Liver (tissue), 9 donors: Measurements from ENCODE around the gene PATJ. TPM values are rescaled to one million over a fixed set of nuclear protein-coding genes. Genes with fewer than 3 reads are reported as not detected.

Experiments
- DNase-seq: peaks from one replicate; pipeline ENCODE4 v3.0.0-alpha.2; 2017; ENCODE audit warnings: low spot score
- H3K27ac ChIP-seq, 2 donors: one replicate each; pipeline ENCODE4 v1.7.0; 2013; ENCODE audit warnings: inconsistent platforms in 2 of 2, low read length in 2 of 2, control low read depth in 1 of 2, low read depth in 1 of 2, mild to moderate bottlenecking in 1 of 2
- H3K27me3 ChIP-seq, 4 donors: one replicate each; pipeline versions ENCODE4 v1.6.1 to v1.7.0; 2013; ENCODE audit warnings: low read length in 3 of 4, inconsistent platforms in 1 of 4, mild to moderate bottlenecking in 1 of 4, moderate library complexity in 1 of 4; ENCODE audit not compliant: control insufficient read depth in 4 of 4, insufficient read depth in 4 of 4
- H3K36me3 ChIP-seq, 4 donors: one replicate each; pipeline versions ENCODE4 v1.6.1 to v1.7.0; 2013; ENCODE audit warnings: low read length in 3 of 4, mild to moderate bottlenecking in 3 of 4, low read depth in 1 of 4, moderate library complexity in 1 of 4; ENCODE audit not compliant: control insufficient read depth in 4 of 4, insufficient read depth in 3 of 4
- H3K4me1 ChIP-seq, 4 donors: one replicate each; pipeline versions ENCODE4 v1.6.1 to v1.7.0; 2013; ENCODE audit warnings: low read length in 3 of 4, mild to moderate bottlenecking in 3 of 4, moderate library complexity in 1 of 4; ENCODE audit not compliant: control insufficient read depth in 4 of 4, insufficient read depth in 4 of 4
- H3K4me3 ChIP-seq, 3 donors: one replicate each; pipeline versions ENCODE4 v1.6.1 to v1.7.0; 2013; ENCODE audit warnings: low read length in 3 of 3, control low read depth in 1 of 3, low read depth in 1 of 3, mild to moderate bottlenecking in 1 of 3
- H3K9ac ChIP-seq, 2 donors: one replicate each; pipeline ENCODE4 v1.7.0; 2013; ENCODE audit warnings: low read length in 2 of 2, mild to moderate bottlenecking in 2 of 2, moderate library complexity in 2 of 2, control low read depth in 1 of 2, low read depth in 1 of 2
- H3K9me3 ChIP-seq, 4 donors: one replicate each; pipeline versions ENCODE4 v1.6.1 to v1.7.0; 2013; ENCODE audit warnings: low read length in 3 of 4; ENCODE audit not compliant: control insufficient read depth in 4 of 4
- ATF3 ChIP-seq: IDR thresholded peaks from 2 replicates; pipeline ENCODE4 v1.6.1; 2016; ENCODE audit warnings: antibody characterized with exemption
- EGR1 ChIP-seq, 2 donors: IDR thresholded peaks; 2 replicates each; pipeline ENCODE4 v1.6.1; 2016 to 2018; ENCODE audit warnings: antibody characterized with exemption in 2 of 2, low read depth in 2 of 2
- FOXA1 ChIP-seq: IDR thresholded peaks from 2 replicates; pipeline ENCODE4 v1.6.1; 2016; ENCODE audit warnings: antibody characterized with exemption
- FOXA2 ChIP-seq: IDR thresholded peaks from 2 replicates; pipeline ENCODE4 v1.6.1; 2016; ENCODE audit warnings: antibody characterized with exemption
- GABPA ChIP-seq, 2 donors: IDR thresholded peaks in 1 of 2; conservative IDR thresholded peaks in 1 of 2; 2 replicates each; pipeline ENCODE4 v1.6.1; 2016; ENCODE audit warnings: antibody characterized with exemption in 2 of 2, mild to moderate bottlenecking in 1 of 2, moderate library complexity in 1 of 2
- HNF4A ChIP-seq, 2 donors: conservative IDR thresholded peaks; 2 replicates each; pipeline ENCODE4 v1.6.1; 2016; ENCODE audit warnings: antibody characterized with exemption in 2 of 2, mild to moderate bottlenecking in 2 of 2
- HNF4G ChIP-seq: IDR thresholded peaks from 2 replicates; pipeline ENCODE4 v1.6.1; 2016; ENCODE audit warnings: antibody characterized with exemption
- JUND ChIP-seq, 2 donors: IDR thresholded peaks; 2 replicates each; pipeline ENCODE4 v1.6.1; 2016; ENCODE audit warnings: antibody characterized with exemption in 2 of 2
- MAX ChIP-seq: IDR thresholded peaks from 2 replicates; pipeline ENCODE4 v1.6.1; 2016; ENCODE audit warnings: antibody characterized with exemption
- NR2F2 ChIP-seq: IDR thresholded peaks from 2 replicates; pipeline ENCODE4 v1.6.1; 2016; ENCODE audit warnings: antibody characterized with exemption
- RAD21 ChIP-seq, 2 donors: IDR thresholded peaks; 2 replicates each; pipeline ENCODE4 v1.6.1; 2016; ENCODE audit warnings: antibody characterized with exemption in 2 of 2, mild to moderate bottlenecking in 2 of 2
- REST ChIP-seq: IDR thresholded peaks from 2 replicates; pipeline ENCODE4 v1.6.1; 2016; ENCODE audit warnings: antibody characterized with exemption, mild to moderate bottlenecking
- RXRA ChIP-seq, 2 donors: IDR thresholded peaks; 2 replicates each; pipeline ENCODE4 v1.6.1; 2017 to 2018; ENCODE audit warnings: antibody characterized with exemption in 2 of 2, mild to moderate bottlenecking in 1 of 2
- SP1 ChIP-seq: IDR thresholded peaks from 2 replicates; pipeline ENCODE4 v1.6.1; 2018; ENCODE audit warnings: antibody characterized with exemption, mild to moderate bottlenecking
- TAF1 ChIP-seq: conservative IDR thresholded peaks from 2 replicates; pipeline ENCODE4 v1.6.1; 2016; ENCODE audit warnings: antibody characterized with exemption, mild to moderate bottlenecking
- YY1 ChIP-seq: IDR thresholded peaks from 2 replicates; pipeline ENCODE4 v1.6.1; 2016; ENCODE audit warnings: antibody characterized with exemption, mild to moderate bottlenecking
- ZBTB33 ChIP-seq: IDR thresholded peaks from 2 replicates; pipeline ENCODE4 v1.6.1; 2016; ENCODE audit warnings: antibody characterized with exemption
- WGBS: extraction: QIAGEN DNeasy Blood & Tissue Kit; methylation state at CpG from one replicate; pipeline ENCODE4 v1.1.7; 2013; 5-methylcytosine and 5-hydroxymethylcytosine counted together
- polyA plus RNA-seq, 2 donors: library from polyadenylated mRNA; stranded (reverse) in 1 of 2; unstranded in 1 of 2; fragments of 200-250 nt in 1 of 2; fragments of >200 nt in 1 of 2; fragmentation: Nextera tagmentation in 1 of 2; extraction: Ambion mirVana in 1 of 2; gene quantifications; one replicate each; pipeline versions ENCODE4 v1.2.1 to v1.2.3, GENCODE V29; 2013 to 2015
- total RNA-seq, 2 donors: library from RNA; depleted of rRNA; stranded (reverse); fragments of >200 nt; gene quantifications; one replicate each; pipeline ENCODE4 v1.2.3, GENCODE V29; 2014
- TF ChIP-seq, protein P1 (sequence below): fragments of 150-350 bp; IDR thresholded peaks from 2 replicates; pipeline ENCODE4 v1.5.1; 2017; ENCODE audit warnings: improper control_type of control experiment, low read depth, low read length; ENCODE audit not compliant: missing input control
- donor health status: healthy.
- donor health status: healthy.
- donor health status: healthy.
- donor health status: healthy.
- donor health status: healthy.

The PATJ gene
- total and polyA plus RNA-seq, 4 donors = 5.7 to 29.8 (median 9.0) TPM

DNA sequence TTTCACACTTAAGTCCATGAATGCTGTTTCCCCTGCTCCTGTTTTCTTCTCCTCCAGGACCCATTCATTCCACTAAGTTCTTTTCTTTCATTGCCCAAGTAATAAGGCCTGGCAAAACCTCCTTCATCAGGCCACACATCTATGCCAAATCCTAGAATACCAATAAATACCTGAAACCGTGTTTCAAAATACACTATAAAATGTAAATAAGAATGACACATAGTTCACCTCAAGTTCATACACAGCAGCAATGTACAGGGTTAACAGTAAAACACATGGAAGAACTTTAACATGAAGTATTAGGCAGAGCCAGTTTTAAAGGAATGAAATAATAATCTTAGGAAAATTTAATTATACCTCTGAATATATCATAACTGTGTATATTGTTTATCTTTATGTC is 365.6 kb downstream of the PATJ start (continued):
- TF ChIP-seq, protein P1, sequence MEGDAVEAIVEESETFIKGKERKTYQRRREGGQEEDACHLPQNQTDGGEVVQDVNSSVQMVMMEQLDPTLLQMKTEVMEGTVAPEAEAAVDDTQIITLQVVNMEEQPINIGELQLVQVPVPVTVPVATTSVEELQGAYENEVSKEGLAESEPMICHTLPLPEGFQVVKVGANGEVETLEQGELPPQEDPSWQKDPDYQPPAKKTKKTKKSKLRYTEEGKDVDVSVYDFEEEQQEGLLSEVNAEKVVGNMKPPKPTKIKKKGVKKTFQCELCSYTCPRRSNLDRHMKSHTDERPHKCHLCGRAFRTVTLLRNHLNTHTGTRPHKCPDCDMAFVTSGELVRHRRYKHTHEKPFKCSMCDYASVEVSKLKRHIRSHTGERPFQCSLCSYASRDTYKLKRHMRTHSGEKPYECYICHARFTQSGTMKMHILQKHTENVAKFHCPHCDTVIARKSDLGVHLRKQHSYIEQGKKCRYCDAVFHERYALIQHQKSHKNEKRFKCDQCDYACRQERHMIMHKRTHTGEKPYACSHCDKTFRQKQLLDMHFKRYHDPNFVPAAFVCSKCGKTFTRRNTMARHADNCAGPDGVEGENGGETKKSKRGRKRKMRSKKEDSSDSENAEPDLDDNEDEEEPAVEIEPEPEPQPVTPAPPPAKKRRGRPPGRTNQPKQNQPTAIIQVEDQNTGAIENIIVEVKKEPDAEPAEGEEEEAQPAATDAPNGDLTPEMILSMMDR = no peak
- TF ChIP-seq RXRA (IDR thresholded peaks at IDR 0.05) = no peak

DNA sequence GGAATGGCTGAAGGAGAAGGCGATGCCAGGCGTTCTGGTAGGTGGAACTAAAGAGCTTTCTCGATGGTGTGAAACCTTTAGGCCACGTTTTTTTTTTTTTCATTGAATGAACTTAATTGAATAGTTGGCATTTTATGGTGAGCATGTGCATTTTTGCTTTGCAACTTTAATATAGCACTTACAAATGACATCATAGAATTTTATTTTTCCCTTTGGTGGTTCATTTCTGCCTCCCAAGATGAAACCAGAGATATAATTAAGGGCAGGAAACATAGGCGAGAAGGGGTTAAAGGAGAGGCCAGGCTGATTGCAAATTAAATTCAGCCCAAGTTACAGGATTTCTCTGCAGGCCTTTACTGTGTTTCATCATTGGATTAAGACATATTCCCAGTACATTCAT is 366.8 kb downstream of the PATJ start:
- Histone ChIP-seq H3K9ac (no peak overlapping the region), H3K27me3 (no peaks in the 10 kb centered on the region), H3K27ac (no peak overlapping the region), H3K36me3 (peaks cover 0 to 4% (median 0%) of the 10 kb centered on the region in 4 donors), H3K9me3 (no peaks in the 10 kb centered on the region), H3K4me3 (no peak overlapping the region), H3K4me1 (no peaks in the 10 kb centered on the region)
- TF ChIP-seq JUND (IDR thresholded peaks at IDR 0.05) = no peak
- TF ChIP-seq, protein P1 = no peak
- no peak for TF ChIP-seq ATF3
- TF ChIP-seq YY1 = no peak
- TF ChIP-seq ZBTB33 = no peak
- TF ChIP-seq FOXA1 = no peak
- no peak for TF ChIP-seq FOXA2
- no peak for TF ChIP-seq MAX
- TF ChIP-seq GABPA (IDR thresholded peaks at IDR 0.05 in 1 of 2, conservative IDR thresholded peaks at IDR 0.05 in 1 of 2) = no peak
- TF ChIP-seq REST = no peak
- no peak for TF ChIP-seq TAF1
- no peak for TF ChIP-seq NR2F2
- TF ChIP-seq EGR1 (IDR thresholded peaks at IDR 0.05; ENCODE audit: low read depth in 2 of 2) = no peak
- TF ChIP-seq HNF4G = no peak
- TF ChIP-seq SP1 = no peak
- no peak for TF ChIP-seq HNF4A (conservative IDR thresholded peaks at IDR 0.05)
- no peak for TF ChIP-seq RXRA (IDR thresholded peaks at IDR 0.05)
- no peak for TF ChIP-seq RAD21 (IDR thresholded peaks at IDR 0.05)
- 90% methylated on average over 5 of the region's 5 CpGs for WGBS
- no peak for DNase-seq
